ENCODE measurements around the gene ATP12A. TPM values are rescaled to one million over a fixed set of nuclear protein-coding genes. Genes with fewer than 3 reads are reported as not detected.

The ATP12A gene
- total RNA-seq, 2 donors from 2014 or later, result not detected

DNA sequence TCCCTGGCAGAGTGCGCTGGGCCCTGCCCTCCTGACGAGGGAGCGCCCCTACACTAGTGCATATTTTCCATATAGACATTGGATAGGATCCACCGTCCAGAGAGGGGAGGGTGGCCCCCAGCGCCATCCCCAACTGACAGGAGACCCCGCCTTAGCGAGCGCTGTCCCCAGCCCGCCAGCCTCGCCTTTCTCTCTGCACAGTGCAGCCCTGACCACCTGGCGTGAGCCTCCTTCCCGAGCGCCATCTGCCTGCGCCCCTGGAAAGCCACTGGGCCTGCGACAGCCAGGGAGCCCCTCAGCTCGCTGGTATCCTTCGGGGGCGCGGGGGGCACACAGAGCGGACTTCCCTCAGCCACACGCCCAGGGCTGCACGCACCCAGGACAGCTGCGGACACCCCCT lies 42.1 kb upstream of the ATP12A start:
- DNase-seq (ENCODE audit: low spot score), result no peak
- H3K27ac ChIP-seq, result no peak overlapping the region
- no peaks in the 10 kb centered on the region for H3K27me3 ChIP-seq
- H3K4me3 ChIP-seq, result no peak overlapping the region
- H3K36me3 ChIP-seq, result no peaks in the 10 kb centered on the region
- TF ChIP-seq, protein P1, sequence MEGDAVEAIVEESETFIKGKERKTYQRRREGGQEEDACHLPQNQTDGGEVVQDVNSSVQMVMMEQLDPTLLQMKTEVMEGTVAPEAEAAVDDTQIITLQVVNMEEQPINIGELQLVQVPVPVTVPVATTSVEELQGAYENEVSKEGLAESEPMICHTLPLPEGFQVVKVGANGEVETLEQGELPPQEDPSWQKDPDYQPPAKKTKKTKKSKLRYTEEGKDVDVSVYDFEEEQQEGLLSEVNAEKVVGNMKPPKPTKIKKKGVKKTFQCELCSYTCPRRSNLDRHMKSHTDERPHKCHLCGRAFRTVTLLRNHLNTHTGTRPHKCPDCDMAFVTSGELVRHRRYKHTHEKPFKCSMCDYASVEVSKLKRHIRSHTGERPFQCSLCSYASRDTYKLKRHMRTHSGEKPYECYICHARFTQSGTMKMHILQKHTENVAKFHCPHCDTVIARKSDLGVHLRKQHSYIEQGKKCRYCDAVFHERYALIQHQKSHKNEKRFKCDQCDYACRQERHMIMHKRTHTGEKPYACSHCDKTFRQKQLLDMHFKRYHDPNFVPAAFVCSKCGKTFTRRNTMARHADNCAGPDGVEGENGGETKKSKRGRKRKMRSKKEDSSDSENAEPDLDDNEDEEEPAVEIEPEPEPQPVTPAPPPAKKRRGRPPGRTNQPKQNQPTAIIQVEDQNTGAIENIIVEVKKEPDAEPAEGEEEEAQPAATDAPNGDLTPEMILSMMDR (IDR thresholded peaks at IDR 0.05), result no peak
- no peaks in the 10 kb centered on the region for H3K9me3 ChIP-seq
- H3K4me1 ChIP-seq, result no peaks in the 10 kb centered on the region

DNA sequence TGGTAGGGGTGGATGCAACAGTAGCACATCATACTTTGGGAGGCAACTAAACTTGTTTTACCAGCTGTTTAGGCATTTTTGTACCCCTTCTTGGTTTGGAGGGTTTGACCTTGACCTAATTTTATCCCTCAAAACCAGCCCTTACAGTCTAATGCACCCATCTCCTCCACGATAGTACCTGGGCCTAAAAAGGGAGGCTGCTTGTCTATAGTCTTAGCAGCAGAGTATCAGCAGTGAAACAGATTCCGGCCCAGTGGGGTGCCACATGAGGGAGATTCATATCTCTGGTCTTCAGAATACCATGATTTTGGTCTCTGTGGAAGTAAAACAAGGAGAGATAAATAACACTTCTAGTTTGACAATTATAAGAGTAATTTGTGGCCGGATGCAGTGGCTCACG lies 39.5 kb upstream of the ATP12A start:
- Histone ChIP-seq H3K27ac (no peak overlapping the region), H3K4me3 (no peak overlapping the region), H3K9me3 (no peaks in the 10 kb centered on the region), H3K36me3 (no peaks in the 10 kb centered on the region), H3K4me1 (no peaks in the 10 kb centered on the region), H3K27me3 (no peaks in the 10 kb centered on the region)
- DNase-seq (ENCODE audit: low spot score), result no peak
- TF ChIP-seq, protein P1 (IDR thresholded peaks at IDR 0.05), result no peak

DNA sequence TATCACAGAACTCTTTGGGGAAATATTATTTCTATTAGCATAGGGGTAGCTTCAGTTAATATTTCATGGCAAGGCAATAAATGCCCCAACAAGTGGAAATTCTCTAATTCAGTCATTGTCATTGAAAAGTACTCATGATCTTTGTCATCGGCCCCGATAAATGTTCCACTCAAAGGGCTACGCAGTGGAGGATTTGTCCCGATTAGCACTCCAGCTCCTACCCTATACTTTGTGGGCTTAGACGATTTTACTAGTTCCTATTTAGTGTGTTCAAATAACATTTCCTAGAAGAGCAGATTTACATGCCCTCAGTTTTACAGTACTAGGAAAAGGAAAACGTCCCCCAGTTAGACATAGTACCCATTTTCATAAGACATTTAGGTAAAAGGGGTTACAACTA lies 38.0 kb upstream of the ATP12A start:
- H3K9me3 ChIP-seq, result no peaks in the 10 kb centered on the region
- H3K4me1 ChIP-seq, result no peaks in the 10 kb centered on the region
- TF ChIP-seq, protein P1 (IDR thresholded peaks at IDR 0.05), result no peak
- no peaks in the 10 kb centered on the region for H3K27me3 ChIP-seq
- H3K4me3 ChIP-seq, result no peak overlapping the region
- no peak for DNase-seq (ENCODE audit: low spot score)
- no peaks in the 10 kb centered on the region for H3K36me3 ChIP-seq
- no peak overlapping the region for H3K27ac ChIP-seq

DNA sequence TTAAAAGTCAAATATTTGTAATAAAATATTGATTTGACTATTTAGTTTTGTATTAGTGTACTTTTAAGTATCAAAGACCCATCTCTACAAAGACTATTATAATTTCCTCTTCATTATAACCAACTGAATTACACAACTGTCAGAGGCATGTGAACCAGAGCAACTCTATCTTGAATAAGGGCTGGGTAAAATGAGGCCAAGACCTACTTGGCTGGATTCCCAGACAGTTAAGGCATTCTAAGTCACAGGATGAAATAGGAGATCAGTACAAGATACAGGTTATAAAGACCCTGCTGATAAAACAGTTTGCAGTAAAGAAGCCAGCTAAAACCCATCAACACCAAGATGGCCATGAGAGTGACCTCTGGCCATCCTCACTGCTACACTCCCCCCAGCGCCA lies 36.2 kb upstream of the ATP12A start:
- no peak for DNase-seq (ENCODE audit: low spot score)
- no peak overlapping the region for H3K27ac ChIP-seq
- no peaks in the 10 kb centered on the region for H3K4me1 ChIP-seq
- TF ChIP-seq, protein P1 (IDR thresholded peaks at IDR 0.05), result no peak
- no peaks in the 10 kb centered on the region for H3K27me3 ChIP-seq
- H3K9me3 ChIP-seq, result no peaks in the 10 kb centered on the region
- H3K4me3 ChIP-seq, result no peak overlapping the region
- no peaks in the 10 kb centered on the region for H3K36me3 ChIP-seq

DNA sequence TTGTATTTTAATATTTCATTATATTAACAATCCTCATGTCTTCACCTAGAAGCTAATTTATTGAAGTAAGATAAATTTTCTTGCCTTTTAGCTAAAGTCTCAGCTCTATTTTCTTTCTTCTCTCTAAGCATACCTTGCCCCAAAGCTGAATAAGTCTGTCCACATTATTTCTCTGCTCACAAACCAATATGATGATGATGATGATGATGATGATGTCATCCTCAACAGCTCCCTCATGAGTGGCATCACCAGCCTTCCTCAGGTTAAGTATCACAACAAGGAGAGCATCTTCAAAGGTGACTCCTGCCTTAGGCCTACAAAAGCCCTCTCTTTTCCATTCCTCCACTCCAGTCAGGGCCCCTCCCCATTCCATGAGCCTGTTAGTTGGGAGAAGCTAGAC lies 31.9 kb upstream of the ATP12A start:
- H3K36me3 ChIP-seq, result no peaks in the 10 kb centered on the region
- H3K4me1 ChIP-seq, result no peaks in the 10 kb centered on the region
- H3K27ac ChIP-seq, result no peak overlapping the region
- no peaks in the 10 kb centered on the region for H3K9me3 ChIP-seq
- no peak for DNase-seq (ENCODE audit: low spot score)
- no peaks in the 10 kb centered on the region for H3K27me3 ChIP-seq
- no peak overlapping the region for H3K4me3 ChIP-seq
- TF ChIP-seq, protein P1 (IDR thresholded peaks at IDR 0.05), result no peak

DNA sequence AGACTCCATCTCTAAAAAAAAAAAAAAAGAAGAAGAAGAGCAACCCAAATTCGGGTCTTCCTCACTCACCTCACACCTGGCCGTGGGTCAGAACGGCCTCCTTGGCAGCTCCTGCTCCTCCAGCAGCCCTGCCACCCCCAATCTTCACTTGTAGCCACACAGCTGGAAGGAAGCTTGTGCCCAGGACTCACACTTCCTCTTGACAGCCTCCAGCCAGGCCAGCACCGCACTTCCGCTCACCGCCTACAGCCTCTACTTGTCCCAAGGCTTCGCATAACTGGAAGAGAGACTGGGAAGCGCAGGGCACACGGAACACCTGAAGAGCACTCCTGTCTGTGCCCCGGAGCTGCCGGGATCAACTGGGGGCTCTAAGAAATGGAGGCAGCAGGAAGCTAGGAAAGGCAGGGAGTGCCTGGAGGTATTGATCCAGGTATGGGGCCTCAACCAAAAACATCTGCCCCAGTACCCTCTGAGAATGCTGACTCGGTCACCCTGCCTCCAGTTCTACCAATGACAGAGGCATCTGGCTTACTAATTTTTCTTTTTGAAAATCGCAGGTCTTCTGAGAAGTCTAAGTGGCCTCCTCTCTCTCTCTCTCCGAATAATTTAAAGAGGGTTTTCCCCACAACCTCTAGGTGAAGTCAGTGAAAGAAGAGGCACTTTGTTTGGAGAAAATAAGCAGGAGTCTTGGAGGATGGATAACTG lies 31.1 kb upstream of the ATP12A start:
- no peaks in the 10 kb centered on the region for H3K9me3 ChIP-seq
- H3K4me1 ChIP-seq, result no peaks in the 10 kb centered on the region
- no peak overlapping the region for H3K27ac ChIP-seq
- no peaks in the 10 kb centered on the region for H3K36me3 ChIP-seq
- TF ChIP-seq, protein P1 (IDR thresholded peaks at IDR 0.05), result no peak
- H3K27me3 ChIP-seq, result no peaks in the 10 kb centered on the region
- DNase-seq (ENCODE audit: low spot score), result no peak
- H3K4me3 ChIP-seq, result no peak overlapping the region
